ENCODE results near the gene HKDC1. TPM values are rescaled to one million over a fixed set of nuclear protein-coding genes. Genes with fewer than 3 reads are reported as not detected.

The HKDC1 gene
- total RNA-seq, 1 experiment from 2014 or later: 0.68 TPM

GRCh38 chr10:69287181-69287580 is 67.0 kb downstream of the HKDC1 start:
- CTCF ChIA-PET: interaction anchor here (1.0 kb wide), 1 partner anchor 106 kb away, joined by 3 read pairs; no protein-coding TSS in a partner anchor
- no peaks in the 10 kb centered on the region for H3K27me3 Mint-ChIP-seq (ENCODE audit: insufficient read depth, unreplicated experiment)
- no TSS peak for BruUV-seq (replicated peaks)

GRCh38 chr10:69290993-69291392 is 70.9 kb downstream of the HKDC1 start:
- Mint-ChIP-seq H3K4me3 (ENCODE audit: unreplicated experiment) (no peak overlapping the region), H3K4me1 (ENCODE audit: insufficient read depth, unreplicated experiment) (no peaks in the 10 kb centered on the region)

More at GRCh38 chr10:69287181-69287580, 67.0 kb downstream of the HKDC1 start:
- DNase-seq (ENCODE audit: unreplicated experiment): no peak
- no peak overlapping the region for H3K27ac Mint-ChIP-seq (ENCODE audit: low read depth, unreplicated experiment)
- H3K36me3 Mint-ChIP-seq (ENCODE audit: insufficient read depth, unreplicated experiment): no peaks in the 10 kb centered on the region
- intact Hi-C loops (cut with micrococcal nuclease): no loop called here
- POLR2A ChIA-PET: no interaction called here
- no peaks in the 10 kb centered on the region for H3K4me1 Mint-ChIP-seq (ENCODE audit: insufficient read depth, unreplicated experiment)
- peaks cover 3% of the 10 kb centered on the region for H3K9me3 Mint-ChIP-seq (ENCODE audit: unreplicated experiment)
- no peak for TF ChIP-seq CTCF (IDR thresholded peaks at IDR 0.05; ENCODE audit: unreplicated experiment)
- H3K4me3 Mint-ChIP-seq (ENCODE audit: unreplicated experiment): no peak overlapping the region

GRCh38 chr10:69292459-69292858 is 72.3 kb downstream of the HKDC1 start:
- no peaks in the 10 kb centered on the region for H3K4me1 Mint-ChIP-seq (ENCODE audit: insufficient read depth, unreplicated experiment)
- no TSS peak for BruUV-seq (replicated peaks)
- H3K27me3 Mint-ChIP-seq (ENCODE audit: insufficient read depth, unreplicated experiment): no peaks in the 10 kb centered on the region
- no peak for TF ChIP-seq CTCF (IDR thresholded peaks at IDR 0.05; ENCODE audit: unreplicated experiment)
- CTCF ChIA-PET: interaction anchor here (0.6 kb wide), 1 partner anchor 823 kb away, joined by 3 read pairs; no protein-coding TSS in a partner anchor
- no peaks in the 10 kb centered on the region for H3K36me3 Mint-ChIP-seq (ENCODE audit: insufficient read depth, unreplicated experiment)
- no peak for DNase-seq (ENCODE audit: unreplicated experiment)
- POLR2A ChIA-PET: interaction anchor here (0.7 kb wide), 1 partner anchor 26 kb away, joined by 3 read pairs; no protein-coding TSS in a partner anchor
- intact Hi-C loops (cut with micrococcal nuclease): no loop called here
- H3K4me3 Mint-ChIP-seq (ENCODE audit: unreplicated experiment): no peak overlapping the region
- H3K27ac Mint-ChIP-seq (ENCODE audit: low read depth, unreplicated experiment): no peak overlapping the region
- no peaks in the 10 kb centered on the region for H3K9me3 Mint-ChIP-seq (ENCODE audit: unreplicated experiment)

More at GRCh38 chr10:69290993-69291392, 70.9 kb downstream of the HKDC1 start:
- no peak for TF ChIP-seq CTCF (IDR thresholded peaks at IDR 0.05; ENCODE audit: unreplicated experiment)
- no peaks in the 10 kb centered on the region for H3K27me3 Mint-ChIP-seq (ENCODE audit: insufficient read depth, unreplicated experiment)
- ChIA-PET POLR2A (no interaction called here), CTCF (interaction anchor here (1.0 kb wide), 1 partner anchor 9 kb away, joined by 3 read pairs; no protein-coding TSS in a partner anchor)
- no peaks in the 10 kb centered on the region for H3K36me3 Mint-ChIP-seq (ENCODE audit: insufficient read depth, unreplicated experiment)
- no peak for DNase-seq (ENCODE audit: unreplicated experiment)
- H3K9me3 Mint-ChIP-seq (ENCODE audit: unreplicated experiment): no peaks in the 10 kb centered on the region
- no TSS peak for BruUV-seq (replicated peaks)
- no peak overlapping the region for H3K27ac Mint-ChIP-seq (ENCODE audit: low read depth, unreplicated experiment)
- intact Hi-C loops (cut with micrococcal nuclease): no loop called here

- POLR2A ChIA-PET: interaction anchor here (0.8 to 1.6 kb wide), 2 partner anchors 23 to 32 kb away, joined by 3 read pairs; no protein-coding TSS in a partner anchor
- DNase-seq (ENCODE audit: unreplicated experiment): no peak
- Mint-ChIP-seq H3K4me1 (ENCODE audit: insufficient read depth, unreplicated experiment) (no peaks in the 10 kb centered on the region), H3K27me3 (ENCODE audit: insufficient read depth, unreplicated experiment) (no peaks in the 10 kb centered on the region), H3K9me3 (ENCODE audit: unreplicated experiment) (no peaks in the 10 kb centered on the region), H3K4me3 (ENCODE audit: unreplicated experiment) (no peak overlapping the region), H3K36me3 (ENCODE audit: insufficient read depth, unreplicated experiment) (no peaks in the 10 kb centered on the region), H3K27ac (ENCODE audit: low read depth, unreplicated experiment) (no peak overlapping the region)
- TF ChIP-seq CTCF (IDR thresholded peaks at IDR 0.05; ENCODE audit: unreplicated experiment): no peak
- intact Hi-C loops (cut with micrococcal nuclease): no loop called here
- BruUV-seq (replicated peaks): no TSS peak
- CTCF ChIA-PET: no interaction called here
These were observed 75.0 kb downstream of the HKDC1 start for GRCh38 chr10:69295027-69295636.

Measured in MCF 10A (cell line).